B cell (primary cell): ENCODE results near the gene PRUNE2. TPM values are rescaled to one million over a fixed set of nuclear protein-coding genes. Genes with fewer than 3 reads are reported as not detected.

Experiments
- ATAC-seq: fragments of 200-7000 bp; cut with Tn5 transposase; one replicate; pipeline ENCODE4 v1.10.0; 2021; ENCODE audit warnings: low read depth, mild to moderate bottlenecking, moderate number of reproducible peaks, moderate library complexity
- CTCF ChIA-PET: fragments of 350-600 bp; sonication (Branson Sonifier 250); formaldehyde crosslinking; loops from one replicate; lab custom pipeline; 2021; ENCODE audit warnings: antibody characterized with exemption, inconsistent platforms; lab: Charles Lee
- POLR2A ChIA-PET: fragments of 350-600 bp; sonication (Branson Sonifier 250); formaldehyde crosslinking; loops from one replicate; lab custom pipeline; 2021; ENCODE audit warnings: antibody characterized with exemption; lab: Charles Lee
- DNase-seq: peaks from one replicate; pipeline ENCODE4 v3.0.0; 2013
- H2AFZ ChIP-seq: 2 replicates; pipeline ENCODE4 v1.6.1; 2012; ENCODE audit warnings: mild to moderate bottlenecking, low read depth, low read length; ENCODE audit not compliant: insufficient read depth, poor library complexity, severe bottlenecking
- H3K27ac ChIP-seq, 2 donors: 1 replicate in 1 of 2; 2 replicates in 1 of 2; pipeline ENCODE4 v1.5.1; 2012 to 2013; ENCODE audit warnings: low read length in 2 of 2, mild to moderate bottlenecking in 2 of 2, moderate library complexity in 1 of 2
- H3K27me3 ChIP-seq, 4 experiments: fragments of 200-600 bp in 1 of 4; sonication (generic) in 1 of 4; replicated peaks in 1 of 4; 1 replicate in 2 of 4; 2 replicates in 2 of 4; pipeline versions ENCODE4 v1.6.1 to v1.7.0; 2013 to 2016; ENCODE audit warnings: low read length in 3 of 4, mild to moderate bottlenecking in 2 of 4, mixed read lengths in 1 of 4, moderate library complexity in 1 of 4; ENCODE audit not compliant: insufficient read depth in 4 of 4, control insufficient read depth in 3 of 4; ENCODE audit errors: control extremely low read depth in 1 of 4
- H3K36me3 ChIP-seq, 2 experiments: replicated peaks in 1 of 2; 1 replicate in 1 of 2; 2 replicates in 1 of 2; pipeline versions ENCODE4 v1.6.1 to v1.7.1; 2013; ENCODE audit warnings: low read length in 1 of 2; ENCODE audit not compliant: insufficient read depth in 2 of 2, control insufficient read depth in 1 of 2; ENCODE audit errors: control extremely low read depth in 1 of 2, extremely low read depth in 1 of 2
- H3K4me1 ChIP-seq, 2 donors: fragments of 200-600 bp in 1 of 2; sonication (generic) in 1 of 2; 1 replicate in 1 of 2; 2 replicates in 1 of 2; pipeline versions ENCODE4 v1.5.1 to v1.6.1; 2013 to 2017; ENCODE audit warnings: low read length in 2 of 2; ENCODE audit not compliant: control insufficient read depth in 2 of 2, insufficient read depth in 2 of 2
- H3K4me2 ChIP-seq: replicated peaks from 2 replicates; pipeline ENCODE3; 2012; ENCODE audit warnings: mild to moderate bottlenecking, low read depth, low read length; ENCODE audit not compliant: poor library complexity, severe bottlenecking
- H3K4me3 ChIP-seq, 5 experiments: fragments of 200-600 bp in 1 of 5; sonication (generic) in 1 of 5; 1 replicate in 3 of 5; 2 replicates in 2 of 5; pipeline versions ENCODE4 v1.5.1 to v1.7.0; 2011 to 2016; ENCODE audit warnings: low read length in 4 of 5, mild to moderate bottlenecking in 4 of 5, low read depth in 2 of 5, control low read depth in 1 of 5, moderate library complexity in 1 of 5; ENCODE audit not compliant: insufficient read depth in 1 of 5; ENCODE audit errors: control extremely low read depth in 1 of 5, extremely low read depth in 1 of 5
- H3K79me2 ChIP-seq: fragments of 200-600 bp; sonication (generic); one replicate; pipeline ENCODE4 v1.6.0; 2016; ENCODE audit warnings: low read length; ENCODE audit not compliant: control insufficient read depth, insufficient read depth
- H3K9ac ChIP-seq: fragments of 200-600 bp; sonication (generic); 2 replicates; pipeline ENCODE4 v1.6.1; 2017; ENCODE audit warnings: mild to moderate bottlenecking, low read length, moderate library complexity
- H3K9me3 ChIP-seq, 3 donors: one replicate each; pipeline versions ENCODE4 v1.6.1 to v1.7.1; 2013; ENCODE audit warnings: low read length in 2 of 3; ENCODE audit not compliant: control insufficient read depth in 2 of 3, insufficient read depth in 1 of 3; ENCODE audit errors: control extremely low read depth in 1 of 3
- H4K20me1 ChIP-seq: 2 replicates; pipeline ENCODE4 v1.6.0; 2012; ENCODE audit warnings: mild to moderate bottlenecking, low read length; ENCODE audit not compliant: insufficient read depth, control insufficient read depth, poor library complexity, severe bottlenecking
- H3K27ac Mint-ChIP-seq: one replicate; pipeline ENCODE4 v1.8.0; 2021; ENCODE audit warnings: mixed read lengths
- H3K27me3 Mint-ChIP-seq: one replicate; pipeline ENCODE4 v1.8.0; 2021; ENCODE audit warnings: mixed read lengths
- H3K4me1 Mint-ChIP-seq: one replicate; pipeline ENCODE4 v1.8.0; 2021; ENCODE audit warnings: mixed read lengths
- H3K4me3 Mint-ChIP-seq: one replicate; pipeline ENCODE4 v1.8.0; 2021; ENCODE audit warnings: mixed read lengths
- H3K9me3 Mint-ChIP-seq: one replicate; pipeline ENCODE4 v1.8.0; 2022; ENCODE audit warnings: mixed read lengths; ENCODE audit not compliant: insufficient read depth
- CTCF ChIP-seq: fragments of 200-600 bp; IDR thresholded peaks from one replicate; pipeline ENCODE4 v1.8.0; 2022; ENCODE audit warnings: antibody characterized with exemption, mild to moderate bottlenecking
- EZH2 ChIP-seq: IDR thresholded peaks from 2 replicates; pipeline ENCODE4 v1.6.1; 2012; ENCODE audit warnings: borderline replicate concordance, low read depth, mild to moderate bottlenecking, moderate library complexity, low read length; ENCODE audit not compliant: insufficient read depth, poor library complexity, severe bottlenecking
- WGBS: methylation state at CpG from one replicate; pipeline ENCODE4 v1.1.5; 2013; ENCODE audit warnings: missing lambda C conversion rate; ENCODE audit not compliant: insufficient coverage; 5-methylcytosine and 5-hydroxymethylcytosine counted together
- intact Hi-C: fragments of 100-400 bp; cut with micrococcal nuclease; formaldehyde crosslinking; loops from one replicate; pipeline ENCODE4 v1.10.0; 2022
- polyA plus RNA-seq: library from polyadenylated mRNA; depleted of rRNA; stranded (reverse); fragments of >200 nt; gene quantifications from 2 replicates; pipeline ENCODE4 v1.2.3, GENCODE V29; 2012
- total RNA-seq, 2 donors: library from RNA; stranded (reverse); fragments of 120-200 nt in 1 of 2; gene quantifications; 1 replicate in 1 of 2; 2 replicates in 1 of 2; pipeline versions ENCODE4 v1.2.3 to v1.2.4, GENCODE V29; 2013 to 2022

PRUNE2 gene
- total and polyA plus RNA-seq, 2 donors (not counting 1 experiment from before 2014, with no cell fraction given): 0.12 TPM; not detected in 1

- no peak overlapping the region for H3K27ac ChIP-seq
- H3K9ac ChIP-seq: no peak overlapping the region
- H3K36me3 ChIP-seq: no peaks in the 10 kb centered on the region
- no peaks in the 10 kb centered on the region for H3K4me1 Mint-ChIP-seq
- H4K20me1 ChIP-seq: no peaks in the 10 kb centered on the region
- CTCF ChIA-PET: no interaction called here
- no CpG with 5 or more reads among the region's 9 CpGs for WGBS
- H3K4me1 ChIP-seq: no peaks in the 10 kb centered on the region
- no peak for TF ChIP-seq EZH2
- TF ChIP-seq CTCF: no peak
- H3K4me3 ChIP-seq: no peak overlapping the region
- H3K79me2 ChIP-seq: no peaks in the 10 kb centered on the region
- POLR2A ChIA-PET: no interaction called here
- no peak for DNase-seq
- H3K27ac Mint-ChIP-seq: no peak overlapping the region
- no peak for ATAC-seq
- H3K27me3 ChIP-seq: peaks cover 0 to 7% (median 0%) of the 10 kb centered on the region in 4 experiments
- no peaks in the 10 kb centered on the region for H3K9me3 Mint-ChIP-seq
- peaks cover 9% of the 10 kb centered on the region for H3K27me3 Mint-ChIP-seq
- intact Hi-C loops: no loop called here
- H3K4me3 Mint-ChIP-seq: no peak overlapping the region
- no peaks in the 10 kb centered on the region for H3K9me3 ChIP-seq
- H3K4me2 ChIP-seq: no peak overlapping the region
- H2AFZ ChIP-seq: no peak overlapping the region
Observed at GRCh38 chr9:76827296-76828080, 78.4 kb downstream of the PRUNE2 start.

- H2AFZ ChIP-seq: no peak overlapping the region
- no peaks in the 10 kb centered on the region for H3K36me3 ChIP-seq
- no peaks in the 10 kb centered on the region for H3K4me1 ChIP-seq
- ChIA-PET CTCF (no interaction called here), POLR2A (no interaction called here)
- H3K9ac ChIP-seq: no peak overlapping the region
- H4K20me1 ChIP-seq: no peaks in the 10 kb centered on the region
- ATAC-seq: no peak
- H3K27ac ChIP-seq: no peak overlapping the region
- H3K4me3 Mint-ChIP-seq: no peak overlapping the region
- no peaks in the 10 kb centered on the region for H3K79me2 ChIP-seq
- H3K9me3 ChIP-seq: no peaks in the 10 kb centered on the region
- intact Hi-C loops: no loop called here
- H3K27me3 Mint-ChIP-seq: peaks cover 9% of the 10 kb centered on the region
- H3K27ac Mint-ChIP-seq: no peak overlapping the region
- no peak for DNase-seq
- no peak overlapping the region for H3K4me3 ChIP-seq
- H3K9me3 Mint-ChIP-seq: no peaks in the 10 kb centered on the region
- TF ChIP-seq EZH2 (no peak), CTCF (no peak)
- H3K27me3 ChIP-seq: peaks cover 0 to 7% (median 1%) of the 10 kb centered on the region in 4 experiments
- H3K4me1 Mint-ChIP-seq: no peaks in the 10 kb centered on the region
- no peak overlapping the region for H3K4me2 ChIP-seq
- WGBS: 100% methylated on average over 3 of the region's 6 CpGs
Observed at GRCh38 chr9:76820431-76820830, 85.5 kb downstream of the PRUNE2 start.
